Activated naive CD4-positive, alpha-beta T cell treated with anti-CD3 and anti-CD28 coated beads for 36 hours (primary cell): ENCODE measurements around the gene LMF2. TPM values are rescaled to one million over a fixed set of nuclear protein-coding genes. Genes with fewer than 3 reads are reported as not detected.

Experiments
- CTCF ChIA-PET: fragments of 350-600 bp; sonication (Branson Sonifier 250); formaldehyde crosslinking; loops from one replicate; lab custom pipeline; 2021; ENCODE audit warnings: antibody characterized with exemption; lab: Charles Lee
- DNase-seq: peaks from one replicate; pipeline ENCODE4 v3.0.0-alpha.2; 2020
- H3K27ac Mint-ChIP-seq: one replicate; pipeline ENCODE4 v1.8.0; 2021; ENCODE audit warnings: mild to moderate bottlenecking, mixed read lengths
- H3K27me3 Mint-ChIP-seq: one replicate; pipeline ENCODE4 v1.8.0; 2021; ENCODE audit warnings: low read depth, mixed read lengths
- H3K36me3 Mint-ChIP-seq: one replicate; pipeline ENCODE4 v1.8.0; 2021; ENCODE audit warnings: low read depth, mixed read lengths
- H3K4me1 Mint-ChIP-seq: one replicate; pipeline ENCODE4 v1.8.0; 2021; ENCODE audit warnings: low read depth, mixed read lengths
- H3K4me3 Mint-ChIP-seq: one replicate; pipeline ENCODE4 v1.8.0; 2021; ENCODE audit warnings: mild to moderate bottlenecking, moderate library complexity, mixed read lengths
- H3K9me3 Mint-ChIP-seq: one replicate; pipeline ENCODE4 v1.8.0; 2021; ENCODE audit warnings: mixed read lengths
- intact Hi-C: fragments of 100-400 bp; cut with micrococcal nuclease; formaldehyde crosslinking; loops from one replicate; pipeline ENCODE4 v1.15.1; 2023
- total RNA-seq, 2 experiments: library from RNA; stranded (reverse); gene quantifications; one replicate each; pipeline ENCODE4 v1.2.3, GENCODE V29; 2021

LMF2 gene
- total RNA-seq, 2 experiments from 2014 or later: 41.4 to 42.0 TPM

- Mint-ChIP-seq H3K4me3 (peak overlapping the region; percentile 96), H3K27ac (no peak overlapping the region), H3K36me3 (peaks cover 6% of the 10 kb centered on the region), H3K27me3 (no peaks in the 10 kb centered on the region), H3K4me1 (peaks cover 18% of the 10 kb centered on the region), H3K9me3 (no peaks in the 10 kb centered on the region)
- CTCF ChIA-PET: no interaction called here
- no peak for DNase-seq
- intact Hi-C loops: loop anchor here (2.0 kb wide), 1 partner anchor 31 kb away; the partner anchor contains the start of gene SBF1
These were observed 1.5 kb downstream of the LMF2 start for GRCh38 chr22:50505776-50506610.

- H3K27me3 Mint-ChIP-seq: no peaks in the 10 kb centered on the region
- H3K36me3 Mint-ChIP-seq: peaks cover 6% of the 10 kb centered on the region
- no peak overlapping the region for H3K27ac Mint-ChIP-seq
- DNase-seq: no peak
- H3K9me3 Mint-ChIP-seq: no peaks in the 10 kb centered on the region
- CTCF ChIA-PET: no interaction called here
- intact Hi-C loops: no loop called here
- no peak overlapping the region for H3K4me3 Mint-ChIP-seq
- H3K4me1 Mint-ChIP-seq: peaks cover 18% of the 10 kb centered on the region
These were observed 2.2 kb downstream of the LMF2 start for GRCh38 chr22:50505276-50505775.

GRCh38 chr22:50504369-50505211 lies 2.9 kb downstream of the LMF2 start:
- Mint-ChIP-seq H3K36me3 (peaks cover 6% of the 10 kb centered on the region), H3K9me3 (no peaks in the 10 kb centered on the region), H3K27me3 (no peaks in the 10 kb centered on the region), H3K27ac (no peak overlapping the region), H3K4me3 (no peak overlapping the region), H3K4me1 (peaks cover 13% of the 10 kb centered on the region)
- no peak for DNase-seq
- CTCF ChIA-PET: no interaction called here
- intact Hi-C loops: no loop called here

GRCh38 chr22:50503475-50504145 lies 3.9 kb downstream of the LMF2 start:
- no peak for DNase-seq
- H3K4me1 Mint-ChIP-seq: peaks cover 4% of the 10 kb centered on the region
- no peaks in the 10 kb centered on the region for H3K9me3 Mint-ChIP-seq
- H3K27me3 Mint-ChIP-seq: no peaks in the 10 kb centered on the region
- CTCF ChIA-PET: interaction anchor here (1.5 kb wide), 1 partner anchor 22 kb away, joined by 3 read pairs; no protein-coding TSS in a partner anchor
- no peak overlapping the region for H3K27ac Mint-ChIP-seq
- intact Hi-C loops: no loop called here
- H3K36me3 Mint-ChIP-seq: peaks cover 6% of the 10 kb centered on the region
- no peak overlapping the region for H3K4me3 Mint-ChIP-seq

GRCh38 chr22:50502628-50503474 lies 4.7 kb downstream of the LMF2 start:
- no peak for DNase-seq
- no peak overlapping the region for H3K27ac Mint-ChIP-seq
- no peaks in the 10 kb centered on the region for H3K27me3 Mint-ChIP-seq
- H3K4me1 Mint-ChIP-seq: peaks cover 4% of the 10 kb centered on the region
- H3K4me3 Mint-ChIP-seq: no peak overlapping the region
- peaks cover 4% of the 10 kb centered on the region for H3K36me3 Mint-ChIP-seq
- intact Hi-C loops: no loop called here
- CTCF ChIA-PET: interaction anchor here (1.5 kb wide), 1 partner anchor 23 kb away, joined by 3 read pairs; no protein-coding TSS in a partner anchor
- H3K9me3 Mint-ChIP-seq: no peaks in the 10 kb centered on the region

- H3K36me3 Mint-ChIP-seq: peaks cover under 1% of the 10 kb centered on the region
- H3K27me3 Mint-ChIP-seq: no peaks in the 10 kb centered on the region
- no peak for DNase-seq
- H3K9me3 Mint-ChIP-seq: no peaks in the 10 kb centered on the region
- CTCF ChIA-PET: interaction anchor here (1.5 kb wide), 1 partner anchor 45 kb away, joined by 4 read pairs; no protein-coding TSS in a partner anchor
- intact Hi-C loops: no loop called here
- no peak overlapping the region for H3K4me3 Mint-ChIP-seq
- H3K4me1 Mint-ChIP-seq: peaks cover 4% of the 10 kb centered on the region
- H3K27ac Mint-ChIP-seq: no peak overlapping the region
These were observed 5.4 kb downstream of the LMF2 start for GRCh38 chr22:50502096-50502495.

GRCh38 chr22:50500452-50500851 lies 7.0 kb downstream of the LMF2 start:
- DNase-seq: no peak
- H3K4me1 Mint-ChIP-seq: no peaks in the 10 kb centered on the region
- H3K4me3 Mint-ChIP-seq: no peak overlapping the region
- no peaks in the 10 kb centered on the region for H3K36me3 Mint-ChIP-seq
- no peak overlapping the region for H3K27ac Mint-ChIP-seq
- no peaks in the 10 kb centered on the region for H3K9me3 Mint-ChIP-seq
- intact Hi-C loops: no loop called here
- CTCF ChIA-PET: interaction anchor here (0.6 to 1.5 kb wide), 3 partner anchors 44 to 145 kb away, joined by 3 to 4 read pairs (median 3); no protein-coding TSS in a partner anchor
- no peaks in the 10 kb centered on the region for H3K27me3 Mint-ChIP-seq

GRCh38 chr22:50498322-50498890 lies 9.1 kb downstream of the LMF2 start:
- CTCF ChIA-PET: interaction anchor here (0.9 to 2.9 kb wide), 18 partner anchors 10 to 247 kb away, joined by 3 to 16 read pairs (median 4); partner anchors contain the start of genes HDAC10, LMF2, MIOX and NCAPH2
- DNase-seq: peak; percentile 86
- Mint-ChIP-seq H3K4me1 (no peaks in the 10 kb centered on the region), H3K36me3 (no peaks in the 10 kb centered on the region), H3K27ac (no peak overlapping the region), H3K4me3 (no peak overlapping the region), H3K27me3 (no peaks in the 10 kb centered on the region), H3K9me3 (no peaks in the 10 kb centered on the region)
- intact Hi-C loops: loop anchor here (1.0 to 5.0 kb wide), 5 partner anchors 24 to 246 kb away; partner anchors contain the start of genes HDAC10, MAPK11 and SBF1

GRCh38 chr22:50497093-50497492 lies 10.4 kb downstream of the LMF2 start:
- H3K4me1 Mint-ChIP-seq: no peaks in the 10 kb centered on the region
- H3K27ac Mint-ChIP-seq: no peak overlapping the region
- intact Hi-C loops: loop anchor here (5.0 kb wide), 2 partner anchors 40 to 245 kb away; partner anchors contain the start of gene HDAC10
- CTCF ChIA-PET: interaction anchor here (0.6 to 2.9 kb wide), 16 partner anchors 11 to 245 kb away, joined by 3 to 16 read pairs (median 4); partner anchors contain the start of genes CHKB, LMF2, NCAPH2 and SCO2
- H3K9me3 Mint-ChIP-seq: no peaks in the 10 kb centered on the region
- H3K27me3 Mint-ChIP-seq: no peaks in the 10 kb centered on the region
- H3K4me3 Mint-ChIP-seq: no peak overlapping the region
- no peak for DNase-seq
- H3K36me3 Mint-ChIP-seq: no peaks in the 10 kb centered on the region

GRCh38 chr22:50490531-50491308 lies 16.8 kb downstream of the LMF2 start:
- Mint-ChIP-seq H3K36me3 (no peaks in the 10 kb centered on the region), H3K4me1 (peaks cover 9% of the 10 kb centered on the region), H3K27me3 (no peaks in the 10 kb centered on the region), H3K9me3 (no peaks in the 10 kb centered on the region), H3K4me3 (peak overlapping the region; percentile 39), H3K27ac (no peak overlapping the region)
- CTCF ChIA-PET: no interaction called here
- intact Hi-C loops: no loop called here
- DNase-seq: no peak
